OCI-LY7 (cell line): ENCODE results near the gene RAB10. TPM values are rescaled to one million over a fixed set of nuclear protein-coding genes. Genes with fewer than 3 reads are reported as not detected.

Experiments
- BruUV-seq: library from RNA; stranded (reverse); fragments of 400-500 nt; replicated peaks from 2 replicates; lab custom pipeline; 2021; lab: Mats Ljungman, UMichigan
- CTCF ChIA-PET: fragments of 300-600 bp; sonication (Branson Sonifier 250); formaldehyde crosslinking; loops from one replicate; lab custom pipeline; 2022; ENCODE audit warnings: antibody characterized with exemption; ENCODE audit not compliant: unreplicated experiment; lab: Charles Lee
- POLR2A ChIA-PET: fragments of 300-600 bp; sonication (Branson Sonifier 250); formaldehyde crosslinking; loops from one replicate; lab custom pipeline; 2022; ENCODE audit warnings: antibody characterized with exemption; lab: Charles Lee
- DNase-seq: peaks from one replicate; pipeline ENCODE4 v3.0.0-alpha.2; 2015; ENCODE audit warnings: low spot score
- H2AFZ ChIP-seq: fragments of 200-600 bp; sonication (generic), shearing (Covaris generic); 2 replicates; pipeline ENCODE4 v1.6.1; 2014; ENCODE audit warnings: mild to moderate bottlenecking, antibody characterized with exemption, low read length, moderate library complexity
- H3K27ac ChIP-seq: fragments of 200-600 bp; sonication (generic); 2 replicates; pipeline ENCODE4 v1.5.1; 2014; ENCODE audit warnings: mixed run types, low read depth, mild to moderate bottlenecking, moderate library complexity, low read length, inconsistent platforms; ENCODE audit not compliant: poor library complexity, severe bottlenecking
- H3K36me3 ChIP-seq: fragments of 200-600 bp; sonication (generic); 2 replicates; pipeline ENCODE4 v1.6.1; 2014; ENCODE audit warnings: mild to moderate bottlenecking, antibody characterized with exemption, low read length, moderate library complexity, mixed read lengths; ENCODE audit not compliant: insufficient read depth
- H3K4me1 ChIP-seq: fragments of 200-600 bp; sonication (generic); 2 replicates; pipeline ENCODE4 v1.5.1; 2014; ENCODE audit warnings: mild to moderate bottlenecking, low read length; ENCODE audit not compliant: insufficient read depth, poor library complexity, severe bottlenecking
- H3K4me2 ChIP-seq: fragments of 200-600 bp; sonication (generic); 2 replicates; pipeline ENCODE4 v1.6.1; 2014; ENCODE audit warnings: mild to moderate bottlenecking, low read length
- H3K4me3 ChIP-seq: fragments of 200-600 bp; sonication (generic); 2 replicates; pipeline ENCODE4 v1.5.1; 2014; ENCODE audit warnings: mild to moderate bottlenecking, low read depth, low read length; ENCODE audit not compliant: poor library complexity, severe bottlenecking
- H3K79me2 ChIP-seq: fragments of 200-600 bp; sonication (generic); 2 replicates; pipeline ENCODE4 v1.6.1; 2016; ENCODE audit warnings: low read depth, mild to moderate bottlenecking, low read length, moderate library complexity, mixed read lengths; ENCODE audit not compliant: insufficient read depth
- H3K9me2 ChIP-seq: fragments of 200-600 bp; sonication (generic); 2 replicates; pipeline ENCODE4 v1.6.1; 2016; ENCODE audit warnings: mild to moderate bottlenecking, low read length, mixed read lengths; ENCODE audit not compliant: insufficient read depth
- H3K9me3 ChIP-seq: fragments of 200-600 bp; sonication (generic); 2 replicates; pipeline ENCODE4 v1.6.1; 2014; ENCODE audit warnings: mild to moderate bottlenecking, mixed run types, low read length, mixed read lengths
- H4K20me1 ChIP-seq: fragments of 200-600 bp; sonication (generic); 2 replicates; pipeline ENCODE4 v1.6.1; 2014; ENCODE audit warnings: mild to moderate bottlenecking, antibody characterized with exemption, low read length, moderate library complexity, mixed read lengths; ENCODE audit not compliant: insufficient read depth
- CTCF ChIP-seq: fragments of 200-600 bp; sonication (generic); conservative IDR thresholded peaks from 2 replicates; pipeline ENCODE4 v1.5.1; 2014; ENCODE audit warnings: mild to moderate bottlenecking, antibody characterized with exemption, low read length, moderate library complexity, mixed read lengths
- EZH2phosphoT487 ChIP-seq: fragments of 200-600 bp; sonication (generic); IDR thresholded peaks from 2 replicates; pipeline ENCODE4 v1.6.1; 2018; ENCODE audit warnings: low read depth, borderline replicate concordance, mild to moderate bottlenecking, mixed run types, antibody characterized with exemption, low read length, moderate library complexity, mixed read lengths
- intact Hi-C: fragments of 100-400 bp; cut with micrococcal nuclease; formaldehyde crosslinking; loops from one replicate; pipeline ENCODE4 v1.10.0; 2022; ENCODE audit not compliant: unreplicated experiment
- total RNA-seq, 2 experiments: library from RNA; depleted of rRNA in 1 of 2; stranded (reverse); fragments of >200 nt in 1 of 2; shearing (Covaris generic) in 1 of 2; gene quantifications; 2 replicates each; pipeline ENCODE4 v1.2.3, GENCODE V29; 2014 to 2022

The RAB10 gene
- total RNA-seq, 2 experiments from 2014 or later, result 58.3 to 96.7 TPM

GRCh38 chr2:25989154-25989553, 44.7 kb upstream of the RAB10 start:
- Histone ChIP-seq H3K4me3 (no peak overlapping the region), H3K4me1 (no peaks in the 10 kb centered on the region), H4K20me1 (no peaks in the 10 kb centered on the region), H3K36me3 (no peaks in the 10 kb centered on the region), H3K4me2 (no peak overlapping the region), H3K9me3 (no peaks in the 10 kb centered on the region), H3K9me2 (no peaks in the 10 kb centered on the region), H3K79me2 (no peaks in the 10 kb centered on the region), H2AFZ (no peak overlapping the region), H3K27ac (no peak overlapping the region)
- no TSS peak for BruUV-seq
- intact Hi-C loops, result no loop called here
- DNase-seq, result no peak
- CTCF ChIA-PET, result no interaction called here
- POLR2A ChIA-PET, result no interaction called here
- TF ChIP-seq EZH2phosphoT487, result no peak
- TF ChIP-seq CTCF, result no peak

GRCh38 chr2:25991965-25992364, 41.9 kb upstream of the RAB10 start:
- Histone ChIP-seq H3K36me3 (no peaks in the 10 kb centered on the region), H3K27ac (no peak overlapping the region), H3K9me3 (no peaks in the 10 kb centered on the region), H2AFZ (no peak overlapping the region), H3K4me3 (no peak overlapping the region), H3K79me2 (no peaks in the 10 kb centered on the region), H3K4me2 (peak overlapping the region; percentile 48; the same call in 1 of the 2 replicates), H4K20me1 (no peaks in the 10 kb centered on the region), H3K4me1 (no peaks in the 10 kb centered on the region), H3K9me2 (no peaks in the 10 kb centered on the region)
- intact Hi-C loops, result loop anchor here (1.0 kb wide), 1 partner anchor 153 kb away; no protein-coding TSS in a partner anchor
- ChIA-PET CTCF (no interaction called here), POLR2A (interaction anchor here (2.0 kb wide), 1 partner anchor 10 kb away, joined by 5 read pairs; the partner anchor contains the start of gene KIF3C)
- no TSS peak for BruUV-seq
- TF ChIP-seq CTCF, result no peak
- TF ChIP-seq EZH2phosphoT487, result no peak
- DNase-seq, result no peak

DNA sequence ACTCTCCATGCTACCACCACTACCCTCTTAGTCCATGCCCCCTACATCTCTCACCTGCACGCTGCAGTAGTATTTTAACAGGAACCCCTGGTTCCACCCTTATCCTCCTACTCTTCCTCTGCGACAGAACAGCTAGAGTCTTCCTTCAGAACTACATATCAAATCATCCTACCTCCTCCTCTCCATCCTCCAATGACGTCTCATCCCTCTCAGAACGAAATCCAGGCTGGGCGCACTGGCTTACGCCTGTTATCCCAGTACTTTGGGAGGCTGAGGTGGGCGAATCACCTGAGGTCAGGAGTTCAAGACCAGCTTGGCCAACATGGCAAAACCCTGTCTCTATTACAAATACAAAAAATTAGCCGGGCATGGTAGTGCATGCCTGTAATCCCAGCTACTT, 41.3 kb upstream of the RAB10 start:
- H3K79me2 ChIP-seq, result no peaks in the 10 kb centered on the region
- no peak overlapping the region for H3K4me2 ChIP-seq
- no peak overlapping the region for H3K4me3 ChIP-seq
- no peaks in the 10 kb centered on the region for H3K4me1 ChIP-seq
- ChIA-PET POLR2A (interaction anchor here (0.7 kb wide), 2 partner anchors 156 to 183 kb away, joined by 4 to 6 read pairs; no protein-coding TSS in a partner anchor), CTCF (no interaction called here)
- H3K27ac ChIP-seq, result no peak overlapping the region
- H2AFZ ChIP-seq, result no peak overlapping the region
- intact Hi-C loops, result no loop called here
- no TSS peak for BruUV-seq
- H3K9me2 ChIP-seq, result no peaks in the 10 kb centered on the region
- no peaks in the 10 kb centered on the region for H3K36me3 ChIP-seq
- no peaks in the 10 kb centered on the region for H4K20me1 ChIP-seq
- no peak for DNase-seq
- no peaks in the 10 kb centered on the region for H3K9me3 ChIP-seq
- TF ChIP-seq CTCF, result no peak
- no peak for TF ChIP-seq EZH2phosphoT487
